SH-SY5Y (cell line): ENCODE results near the gene PLXDC1.

Experiments
- GATA2 ChIP-seq: IDR thresholded peaks from 2 replicates; pipeline ENCODE4 v1.6.1; 2011; ENCODE audit warnings: mild to moderate bottlenecking, low read depth, low read length
- GATA3 ChIP-seq: IDR thresholded peaks from 2 replicates; pipeline ENCODE4 v1.6.1; 2011; ENCODE audit warnings: low read depth, mild to moderate bottlenecking, low read length, moderate library complexity

- no peak for TF ChIP-seq GATA2
- TF ChIP-seq GATA3: no peak
Observed at GRCh38 chr17:39192901-39193300, 41.5 kb upstream of the PLXDC1 start.
